Dendritic cell treated with granulocyte-macrophage colony-stimulating factor and Interleukin-4, amounts not matched to agents 40 ng/mL and 50 ng/mL, for 4 days (primary cell): ENCODE measurements around the gene TEC.
A peak's percentile ranks its signal among the peaks of the same experiment; 100 is the strongest.
"Not testable (repeated sequence)": the region's sequence is repeated elsewhere in the genome, so short reads cannot be mapped to it uniquely, and the experiment has no call there.

Experiments used
- H3K27ac Mint-ChIP-seq: one replicate; pipeline ENCODE4 v1.8.0; 2022; ENCODE audit warnings: mild to moderate bottlenecking, mixed read lengths
- H3K27me3 Mint-ChIP-seq: one replicate; pipeline ENCODE4 v1.8.0; 2022; ENCODE audit warnings: mild to moderate bottlenecking, mixed read lengths
- H3K36me3 Mint-ChIP-seq: one replicate; pipeline ENCODE4 v1.8.0; 2022; ENCODE audit warnings: low read depth, mixed read lengths
- H3K4me1 Mint-ChIP-seq: one replicate; pipeline ENCODE4 v1.8.0; 2022; ENCODE audit warnings: low read depth, mixed read lengths
- H3K4me3 Mint-ChIP-seq: one replicate; pipeline ENCODE4 v1.8.0; 2022; ENCODE audit warnings: mild to moderate bottlenecking, moderate library complexity, mixed read lengths
- H3K9me3 Mint-ChIP-seq: one replicate; pipeline ENCODE4 v1.8.0; 2022; ENCODE audit warnings: mixed read lengths
- intact Hi-C: fragments of 100-400 bp; cut with micrococcal nuclease; formaldehyde crosslinking; loops from one replicate; pipeline ENCODE4 v1.15.0; 2022

TEC gene

DNA sequence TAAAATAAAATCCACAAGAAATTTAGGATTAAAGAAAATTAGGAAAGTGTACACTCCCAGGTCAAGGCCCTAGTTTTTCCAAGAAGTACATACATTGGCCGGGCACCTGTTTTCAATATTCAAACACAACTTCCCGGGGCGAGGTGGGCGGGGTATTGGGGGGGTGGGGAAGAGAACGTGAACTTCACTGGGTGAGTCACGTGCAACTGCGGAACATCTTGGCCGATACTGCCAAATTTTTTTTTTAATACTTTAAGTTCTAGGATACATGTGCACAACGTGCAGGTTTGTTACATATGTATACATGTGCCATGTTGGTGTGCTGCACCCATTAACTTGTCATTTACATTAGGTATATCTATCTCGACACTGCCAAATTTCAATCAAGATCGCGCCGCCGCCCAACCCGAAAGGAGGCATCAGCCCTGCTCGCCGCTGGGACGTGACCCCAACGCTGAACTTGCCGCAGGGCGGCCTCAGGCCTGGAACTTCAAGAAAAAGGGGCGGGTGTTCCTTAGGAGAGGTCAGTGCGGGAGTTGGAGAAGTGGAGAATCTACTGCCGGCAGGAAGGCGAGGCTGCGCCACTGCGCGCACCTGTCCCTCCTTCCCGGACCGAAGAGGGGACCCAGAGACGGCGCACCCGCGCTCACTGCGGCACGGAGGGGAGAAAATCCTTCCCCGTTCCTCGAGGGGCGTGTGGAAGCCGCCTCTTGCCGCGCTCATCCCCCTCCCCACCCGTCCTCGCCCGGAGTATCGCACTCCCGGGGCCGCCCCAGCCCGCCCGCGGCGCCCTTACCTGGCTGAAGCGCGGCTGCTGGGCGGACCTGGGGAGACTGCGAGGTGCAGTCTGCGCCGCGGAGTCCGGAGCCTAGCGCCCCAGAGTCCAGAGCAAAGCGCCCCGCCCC lies at the start of gene TEC:
Gene TEC, minus strand, starts transcription at position 883 of the 905 bp plus-strand sequence. CDS start 41,224 bp downstream, outside the sequence.
- peak within 1 kb of the TSS; percentile 95 for H3K4me3 Mint-ChIP-seq
- H3K4me1 Mint-ChIP-seq = peaks cover 46% of the 10 kb centered on the region
- intact Hi-C loops = loop anchor here (1.0 kb wide), 1 partner anchor 72 kb away; the partner anchor contains the start of gene SLAIN2
- no peaks in the 10 kb centered on the region for H3K27me3 Mint-ChIP-seq
- peaks cover 30% of the 10 kb centered on the region for H3K36me3 Mint-ChIP-seq
- H3K9me3 Mint-ChIP-seq = no peaks in the 10 kb centered on the region
- H3K27ac Mint-ChIP-seq = peak within 1 kb of the TSS; percentile 94

DNA sequence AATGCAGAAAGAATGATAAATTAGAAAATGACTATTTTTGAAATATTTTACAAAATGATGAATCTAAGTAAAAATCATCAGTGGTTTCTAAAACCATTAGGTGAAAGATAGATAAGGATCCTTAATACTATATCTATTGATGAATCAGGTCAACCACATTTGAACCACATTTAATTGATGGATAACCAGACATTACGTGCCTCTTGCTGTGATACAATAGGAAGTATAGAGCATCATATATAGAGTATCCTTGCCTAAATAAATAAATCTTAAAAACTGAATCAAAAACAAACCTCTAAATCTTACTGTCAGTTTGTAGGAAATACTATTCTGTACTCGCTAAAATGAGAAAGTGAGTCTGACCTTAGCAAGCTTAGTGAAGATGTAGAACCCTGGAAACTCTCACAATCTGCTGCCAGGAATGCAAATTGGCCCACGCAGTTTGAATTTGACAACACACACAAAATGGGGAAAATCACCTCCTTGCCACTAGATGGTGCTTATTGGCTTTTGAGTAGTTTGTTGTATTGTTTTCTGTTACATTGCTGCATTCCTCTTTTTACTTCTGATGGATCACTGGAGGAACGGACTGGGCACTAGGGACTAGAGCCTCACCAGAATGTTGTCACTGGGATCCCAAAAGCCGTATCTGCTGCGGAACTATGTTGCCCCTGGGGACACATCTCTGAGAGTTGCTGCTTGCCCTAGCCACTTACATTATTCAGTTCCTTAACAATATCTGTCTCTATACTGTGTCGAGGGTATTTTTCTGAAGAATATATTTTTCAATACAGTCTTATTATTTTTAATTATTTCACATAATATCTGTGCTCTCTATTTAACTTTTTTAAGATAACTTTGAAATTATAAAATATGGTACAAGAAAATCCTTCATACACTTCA lies 46.3 kb upstream of the TEC start:
- no peaks in the 10 kb centered on the region for H3K36me3 Mint-ChIP-seq
- intact Hi-C loops = loop anchor here (10.0 kb wide), 1 partner anchor 649 kb away; no protein-coding TSS in a partner anchor
- H3K4me3 Mint-ChIP-seq = no peak overlapping the region
- H3K9me3 Mint-ChIP-seq = no peaks in the 10 kb centered on the region
- no peak overlapping the region for H3K27ac Mint-ChIP-seq
- H3K27me3 Mint-ChIP-seq = no peaks in the 10 kb centered on the region
- no peaks in the 10 kb centered on the region for H3K4me1 Mint-ChIP-seq

DNA sequence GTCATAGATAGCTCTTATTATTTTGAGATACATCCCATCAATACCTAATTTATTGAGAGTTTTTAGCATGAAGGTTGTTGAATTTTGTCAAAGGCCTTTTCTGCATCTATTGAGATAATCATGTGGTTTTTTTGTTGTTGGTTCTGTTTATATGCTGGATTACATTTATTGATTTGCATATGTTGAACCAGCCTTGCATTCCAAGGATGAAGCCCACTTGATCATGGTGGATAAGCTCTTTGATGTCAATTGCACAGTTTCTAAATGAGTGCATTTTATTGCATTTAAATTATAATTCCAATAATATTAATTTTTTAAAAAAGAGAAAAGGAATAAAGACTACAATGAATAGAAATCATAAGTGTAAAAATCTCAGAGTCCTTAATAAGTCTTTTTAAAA lies 45.1 kb upstream of the TEC start:
- not testable (repeated sequence) for H3K9me3 Mint-ChIP-seq, H3K27me3 Mint-ChIP-seq
- intact Hi-C loops = loop anchor here (10.0 kb wide), 1 partner anchor 650 kb away; no protein-coding TSS in a partner anchor

DNA sequence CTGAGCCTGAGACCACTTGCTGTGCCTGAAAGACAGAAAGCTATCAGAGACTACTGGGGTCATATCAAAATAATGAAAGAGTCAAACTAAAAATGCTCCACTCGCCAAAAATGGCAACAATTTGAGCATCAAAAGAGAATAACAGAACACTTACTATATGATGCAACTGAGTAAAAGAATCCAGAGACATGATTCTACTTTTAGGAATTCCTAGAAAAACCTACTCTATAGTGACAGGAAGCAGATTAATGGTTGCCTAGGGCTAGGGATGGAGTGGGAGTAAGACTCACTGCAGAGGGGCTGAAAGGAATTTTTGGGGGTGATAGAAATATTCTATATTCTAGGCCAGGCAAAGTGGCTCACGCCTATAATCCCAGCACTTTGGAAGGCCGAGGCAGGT lies 42.3 kb upstream of the TEC start:
- Mint-ChIP-seq H3K9me3 (no peaks in the 10 kb centered on the region), H3K27me3 (no peaks in the 10 kb centered on the region), H3K4me1 (no peaks in the 10 kb centered on the region), H3K27ac (no peak overlapping the region), H3K36me3 (no peaks in the 10 kb centered on the region), H3K4me3 (no peak overlapping the region)
- intact Hi-C loops = loop anchor here (10.0 kb wide), 1 partner anchor 653 kb away; no protein-coding TSS in a partner anchor

More for the DNA sequence above, 45.1 kb upstream of the TEC start:
- not testable (repeated sequence) for H3K4me1 Mint-ChIP-seq, H3K4me3 Mint-ChIP-seq, H3K36me3 Mint-ChIP-seq, H3K27ac Mint-ChIP-seq

DNA sequence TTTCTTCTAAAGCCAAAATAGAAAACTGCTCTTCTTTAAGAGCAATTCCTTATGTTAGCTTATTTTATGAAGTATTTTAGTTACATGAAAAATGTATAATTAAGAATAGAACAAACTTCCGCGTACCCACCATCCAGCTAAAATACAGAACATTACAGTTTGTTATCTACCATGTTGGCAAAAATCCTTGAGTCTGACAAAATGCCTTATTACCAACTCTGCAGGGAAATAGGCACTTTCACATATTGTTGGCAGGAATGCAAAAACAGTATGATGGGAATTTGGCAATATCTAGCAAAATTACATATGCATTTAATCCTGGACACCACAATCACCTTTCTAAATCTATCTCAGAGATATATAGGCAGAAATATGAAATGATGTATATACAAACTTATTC lies 39.3 kb upstream of the TEC start:
- Mint-ChIP-seq H3K4me1 (no peaks in the 10 kb centered on the region), H3K36me3 (no peaks in the 10 kb centered on the region), H3K4me3 (no peak overlapping the region), H3K27ac (no peak overlapping the region), H3K9me3 (no peaks in the 10 kb centered on the region), H3K27me3 (no peaks in the 10 kb centered on the region)
- intact Hi-C loops = no loop called here

DNA sequence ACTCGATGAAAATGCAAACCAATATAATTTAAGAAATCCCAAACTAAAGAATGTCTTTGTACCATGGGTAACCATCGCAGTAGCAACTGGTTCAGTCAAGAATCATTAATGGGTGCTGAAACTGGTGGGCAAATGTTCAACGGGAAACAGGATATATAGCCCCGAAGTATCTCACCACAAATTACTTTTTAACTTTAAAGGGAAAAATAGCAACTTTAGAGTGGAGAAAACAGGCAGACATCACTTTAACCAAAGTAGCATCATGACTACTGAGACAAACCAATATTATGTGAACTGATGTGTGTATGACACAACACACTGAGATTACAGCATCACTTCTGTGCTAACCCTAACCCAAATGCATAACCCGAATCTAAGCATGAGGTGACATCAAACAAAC lies 37.9 kb upstream of the TEC start:
- no peaks in the 10 kb centered on the region for H3K27me3 Mint-ChIP-seq
- intact Hi-C loops = no loop called here
- H3K27ac Mint-ChIP-seq = no peak overlapping the region
- no peaks in the 10 kb centered on the region for H3K4me1 Mint-ChIP-seq
- H3K4me3 Mint-ChIP-seq = no peak overlapping the region
- H3K36me3 Mint-ChIP-seq = no peaks in the 10 kb centered on the region
- H3K9me3 Mint-ChIP-seq = no peaks in the 10 kb centered on the region

DNA sequence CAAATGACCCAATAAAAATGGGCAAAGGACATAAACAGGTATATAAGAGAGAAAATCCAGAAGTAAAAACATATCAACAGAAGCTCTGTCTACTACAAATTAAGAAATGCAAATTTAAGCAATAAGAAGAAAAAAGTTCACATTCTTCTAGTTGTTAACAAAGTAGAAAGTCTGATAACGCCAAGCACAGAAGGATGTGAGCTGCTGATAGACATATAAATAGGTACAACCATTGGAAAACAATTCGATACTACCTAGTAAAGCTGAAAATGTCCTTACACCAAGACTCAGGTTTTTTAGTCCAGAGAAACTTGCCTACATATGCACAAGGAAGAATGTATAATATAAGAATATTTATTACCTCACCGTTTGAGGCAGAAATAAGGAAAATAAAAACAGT lies 35.9 kb upstream of the TEC start:
- Mint-ChIP-seq H3K9me3 (no peaks in the 10 kb centered on the region), H3K36me3 (no peaks in the 10 kb centered on the region), H3K27me3 (no peaks in the 10 kb centered on the region), H3K4me1 (no peaks in the 10 kb centered on the region), H3K27ac (no peak overlapping the region), H3K4me3 (no peak overlapping the region)
- intact Hi-C loops = no loop called here

DNA sequence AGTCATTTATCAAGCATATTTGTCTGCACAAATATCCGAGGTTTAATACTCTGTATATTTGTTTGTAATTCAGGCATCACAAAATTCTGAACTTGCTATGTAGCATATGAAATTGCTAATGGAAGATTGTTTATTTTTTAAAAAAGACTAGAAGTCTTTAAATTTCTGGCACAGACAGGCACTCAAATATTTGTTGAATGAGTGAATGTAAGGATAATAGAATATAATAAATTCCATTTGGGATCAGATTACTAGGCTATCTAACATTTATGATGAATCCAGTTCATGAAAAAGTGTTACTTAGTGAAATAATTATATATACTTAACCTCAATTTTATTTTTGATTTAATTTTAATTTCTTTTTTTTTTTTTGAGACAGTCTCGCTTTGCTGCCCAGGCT lies 30.4 kb upstream of the TEC start:
- H3K4me3 Mint-ChIP-seq = no peak overlapping the region
- no peaks in the 10 kb centered on the region for H3K36me3 Mint-ChIP-seq
- no peaks in the 10 kb centered on the region for H3K27me3 Mint-ChIP-seq
- intact Hi-C loops = no loop called here
- no peaks in the 10 kb centered on the region for H3K4me1 Mint-ChIP-seq
- no peak overlapping the region for H3K27ac Mint-ChIP-seq
- H3K9me3 Mint-ChIP-seq = no peaks in the 10 kb centered on the region

DNA sequence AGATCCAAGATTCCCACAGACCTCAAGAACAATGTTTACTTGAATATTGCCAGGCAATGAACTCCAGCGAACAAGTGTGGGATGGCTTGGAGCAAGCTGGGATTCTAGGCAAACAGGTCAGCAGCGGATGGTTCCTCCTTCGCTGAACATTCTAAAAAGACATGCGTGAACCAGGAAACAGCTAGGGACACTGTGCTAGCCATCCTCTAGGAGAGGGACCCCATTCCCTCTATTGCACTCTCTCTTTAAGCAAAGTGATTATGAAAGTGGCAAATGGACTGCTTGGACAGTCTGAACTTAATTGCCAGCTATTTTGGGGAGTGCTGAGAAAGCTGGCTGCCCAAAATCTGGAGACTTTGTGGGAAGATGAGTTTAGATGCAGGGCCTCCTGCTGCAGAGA lies 29.9 kb upstream of the TEC start:
- intact Hi-C loops = no loop called here
- H3K9me3 Mint-ChIP-seq = no peaks in the 10 kb centered on the region
- no peaks in the 10 kb centered on the region for H3K4me1 Mint-ChIP-seq
- no peak overlapping the region for H3K27ac Mint-ChIP-seq
- H3K27me3 Mint-ChIP-seq = no peaks in the 10 kb centered on the region
- no peaks in the 10 kb centered on the region for H3K36me3 Mint-ChIP-seq
- H3K4me3 Mint-ChIP-seq = no peak overlapping the region

DNA sequence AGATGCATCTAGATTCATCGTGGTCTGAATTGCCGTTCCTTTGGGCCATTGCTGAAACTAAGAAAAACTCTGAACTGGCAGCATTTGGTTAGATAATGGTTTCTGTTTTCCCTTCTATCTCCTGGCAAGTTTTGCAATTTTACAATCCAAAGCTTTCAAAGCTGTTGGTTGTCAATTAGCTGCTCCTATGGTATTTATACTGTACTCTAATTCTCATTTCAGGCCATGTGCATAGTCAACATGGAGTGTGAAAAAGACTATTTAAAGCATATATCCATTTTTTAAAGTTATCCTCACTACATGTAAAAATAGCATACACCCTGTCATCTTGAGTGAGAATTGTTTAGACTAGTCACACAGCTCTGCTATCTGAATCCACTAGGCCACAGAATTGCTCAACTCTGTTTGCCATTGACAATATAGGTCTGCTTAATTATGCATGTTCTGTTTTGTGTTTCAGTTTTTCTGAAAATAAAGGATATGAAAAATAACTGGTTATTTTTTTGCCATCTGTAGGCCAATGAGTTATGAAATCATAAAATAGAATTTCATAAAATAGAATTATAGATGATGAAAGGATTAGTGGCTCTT lies 27.7 kb upstream of the TEC start:
- Mint-ChIP-seq H3K9me3 (no peaks in the 10 kb centered on the region), H3K27me3 (no peaks in the 10 kb centered on the region), H3K36me3 (no peaks in the 10 kb centered on the region), H3K4me3 (no peak overlapping the region), H3K27ac (no peak overlapping the region), H3K4me1 (no peaks in the 10 kb centered on the region)
- intact Hi-C loops = no loop called here

DNA sequence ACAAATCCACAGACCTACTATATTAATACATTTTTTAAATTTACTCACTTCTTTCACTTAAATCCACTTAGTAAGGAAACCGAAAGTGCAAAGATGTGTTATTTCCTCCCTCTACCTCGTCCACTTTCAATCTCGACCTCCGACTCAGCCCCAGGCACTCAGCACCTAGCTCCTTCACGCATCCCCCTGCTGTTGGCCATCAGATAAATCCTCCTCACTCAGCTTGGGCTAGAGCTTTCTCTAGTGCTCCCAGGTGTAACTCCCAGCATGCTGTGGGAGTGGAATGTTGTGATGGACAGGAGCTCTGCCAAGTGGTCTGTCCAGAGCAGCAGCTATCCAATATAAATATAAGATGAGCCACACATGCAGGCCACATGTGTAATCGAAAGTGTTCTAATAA lies 26.7 kb upstream of the TEC start:
- intact Hi-C loops = no loop called here
- no peaks in the 10 kb centered on the region for H3K27me3 Mint-ChIP-seq
- no peak overlapping the region for H3K27ac Mint-ChIP-seq
- H3K4me1 Mint-ChIP-seq = no peaks in the 10 kb centered on the region
- no peaks in the 10 kb centered on the region for H3K9me3 Mint-ChIP-seq
- H3K36me3 Mint-ChIP-seq = no peaks in the 10 kb centered on the region
- no peak overlapping the region for H3K4me3 Mint-ChIP-seq

DNA sequence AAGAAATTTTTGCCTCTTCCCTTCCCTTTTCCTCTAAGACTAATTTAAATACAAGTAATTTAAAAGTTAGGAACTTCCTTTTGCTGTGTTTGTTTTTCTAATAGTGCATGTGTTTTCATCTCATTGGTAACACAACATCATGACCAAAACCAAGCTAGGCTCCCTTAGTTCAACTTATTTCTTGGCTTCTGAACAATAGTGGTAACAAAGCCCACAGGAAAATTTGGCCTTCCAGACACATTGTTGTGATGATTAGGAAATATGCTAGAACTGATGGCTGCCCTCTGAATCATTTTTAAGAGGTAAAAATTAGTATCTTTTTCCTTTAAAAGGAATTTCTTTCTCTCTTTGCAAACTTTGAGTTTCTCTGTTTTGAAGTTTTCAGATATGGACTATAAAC lies 25.5 kb upstream of the TEC start:
- H3K27ac Mint-ChIP-seq = no peak overlapping the region

DNA sequence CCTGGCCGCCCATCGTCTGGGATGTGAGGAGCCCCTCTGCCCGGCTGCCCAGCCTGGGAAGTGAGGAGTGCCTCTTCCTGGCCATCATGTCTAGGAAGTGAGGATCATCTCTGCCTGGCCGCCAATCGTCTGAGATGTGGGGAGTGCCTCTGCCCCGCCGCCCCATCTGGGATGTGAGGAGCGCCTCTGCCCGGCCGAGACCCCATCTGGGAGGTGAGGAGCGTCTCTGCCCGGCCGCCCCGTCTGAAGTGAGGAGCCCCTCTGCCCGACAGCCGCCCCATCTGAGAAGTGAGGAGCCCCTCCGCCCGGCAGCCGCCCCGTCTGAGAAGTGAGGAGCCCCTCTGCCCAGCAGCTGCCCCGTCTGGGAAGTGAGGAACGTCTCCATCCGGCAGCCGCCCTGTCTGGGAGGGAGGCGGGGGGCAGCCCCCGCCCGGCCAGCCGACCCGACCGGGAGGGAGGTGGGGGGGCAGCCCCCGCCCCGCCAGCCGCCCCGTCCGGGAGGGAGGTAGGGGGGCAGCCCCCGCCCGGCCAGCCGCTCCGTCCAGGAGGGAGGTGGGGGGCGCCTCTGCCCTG lies 22.7 kb upstream of the TEC start:
- intact Hi-C loops, H3K27ac Mint-ChIP-seq, H3K27me3 Mint-ChIP-seq, H3K36me3 Mint-ChIP-seq, H3K4me1 Mint-ChIP-seq, H3K9me3 Mint-ChIP-seq, H3K4me3 Mint-ChIP-seq: not testable (repeated sequence)

More for the DNA sequence above, 25.5 kb upstream of the TEC start:
- no peak overlapping the region for H3K4me3 Mint-ChIP-seq
- intact Hi-C loops = no loop called here
- H3K9me3 Mint-ChIP-seq = no peaks in the 10 kb centered on the region
- H3K4me1 Mint-ChIP-seq = no peaks in the 10 kb centered on the region
- H3K27me3 Mint-ChIP-seq = no peaks in the 10 kb centered on the region
- H3K36me3 Mint-ChIP-seq = no peaks in the 10 kb centered on the region
